ENCODE data around the gene UBE2H.

Gene UBE2H

GRCh38 chr7:129959471-129960203 is 6.9 kb upstream of the UBE2H start:
- TF ChIP-seq CTCF (IDR thresholded peaks at IDR 0.05; ENCODE audit: borderline replicate concordance, insufficient read depth, low read depth, low read length) = no peak
- H3K4me3 ChIP-seq (ENCODE audit: low read depth, low read length) = no peak overlapping the region

- no peak for TF ChIP-seq CTCF (IDR thresholded peaks at IDR 0.05; ENCODE audit: borderline replicate concordance, insufficient read depth, low read depth, low read length)
Measured at GRCh38 chr7:129958643-129959470, 6.1 kb upstream of the UBE2H start.

GRCh38 chr7:129955993-129956543 is 3.3 kb upstream of the UBE2H start:
- H3K4me3 ChIP-seq (ENCODE audit: low read depth, low read length) = no peak overlapping the region
- no peak for TF ChIP-seq CTCF (IDR thresholded peaks at IDR 0.05; ENCODE audit: borderline replicate concordance, insufficient read depth, low read depth, low read length)

More at GRCh38 chr7:129958643-129959470, 6.1 kb upstream of the UBE2H start:
- no peak overlapping the region for H3K4me3 ChIP-seq (ENCODE audit: low read depth, low read length)

GRCh38 chr7:129952086-129952652 is 591 bp downstream of the UBE2H start:
- TF ChIP-seq CTCF (IDR thresholded peaks at IDR 0.05; ENCODE audit: borderline replicate concordance, insufficient read depth, low read depth, low read length) = no peak
- peak overlapping the region; percentile 95 for H3K4me3 ChIP-seq (ENCODE audit: low read depth, low read length)

GRCh38 chr7:129951226-129952085 is 1.3 kb downstream of the UBE2H start:
- no peak for TF ChIP-seq CTCF (IDR thresholded peaks at IDR 0.05; ENCODE audit: borderline replicate concordance, insufficient read depth, low read depth, low read length)
- peak overlapping the region; percentile 95 for H3K4me3 ChIP-seq (ENCODE audit: low read depth, low read length)

- no peak for TF ChIP-seq CTCF (IDR thresholded peaks at IDR 0.05; ENCODE audit: borderline replicate concordance, insufficient read depth, low read depth, low read length)
- H3K4me3 ChIP-seq (ENCODE audit: low read depth, low read length) = peak overlapping the region; percentile 95
Measured at GRCh38 chr7:129950933-129951225, 1.9 kb downstream of the UBE2H start.
